Central memory CD8-positive, alpha-beta T cell (primary cell): ENCODE data around the gene MYOZ2.
"Not testable (repeated sequence)": the region's sequence is repeated elsewhere in the genome, so short reads cannot be mapped to it uniquely, and the experiment has no call there.

Experiments
- ATAC-seq: fragments of 150-1000 bp; cut with Tn5 transposase; replicated peaks from 2 replicates; pipeline ENCODE4 v1.10.0; 2022; ENCODE audit warnings: mild to moderate bottlenecking, moderate FRiP score, moderate number of reproducible peaks; ENCODE audit not compliant: poor library complexity, severe bottlenecking; ENCODE audit errors: extremely low read depth
- DNase-seq, 2 donors: peaks; one replicate each; pipeline ENCODE4 v3.0.0; 2021; ENCODE audit warnings: low spot score in 2 of 2
- H3K27ac Mint-ChIP-seq: one replicate; pipeline ENCODE4 v1.8.0; 2022; ENCODE audit warnings: low read depth, mild to moderate bottlenecking, moderate library complexity, mixed read lengths
- H3K27me3 Mint-ChIP-seq: one replicate; pipeline ENCODE4 v1.8.0; 2022; ENCODE audit warnings: mixed read lengths
- H3K36me3 Mint-ChIP-seq: one replicate; pipeline ENCODE4 v1.8.0; 2022; ENCODE audit warnings: mild to moderate bottlenecking, moderate library complexity, mixed read lengths; ENCODE audit not compliant: insufficient read depth
- H3K4me1 Mint-ChIP-seq: one replicate; pipeline ENCODE4 v1.8.0; 2022; ENCODE audit warnings: mixed read lengths
- H3K4me3 Mint-ChIP-seq: one replicate; pipeline ENCODE4 v1.8.0; 2022; ENCODE audit warnings: mild to moderate bottlenecking, moderate library complexity, mixed read lengths
- H3K9me3 Mint-ChIP-seq: one replicate; pipeline ENCODE4 v1.8.0; 2022; ENCODE audit warnings: mixed read lengths

MYOZ2 gene

DNA sequence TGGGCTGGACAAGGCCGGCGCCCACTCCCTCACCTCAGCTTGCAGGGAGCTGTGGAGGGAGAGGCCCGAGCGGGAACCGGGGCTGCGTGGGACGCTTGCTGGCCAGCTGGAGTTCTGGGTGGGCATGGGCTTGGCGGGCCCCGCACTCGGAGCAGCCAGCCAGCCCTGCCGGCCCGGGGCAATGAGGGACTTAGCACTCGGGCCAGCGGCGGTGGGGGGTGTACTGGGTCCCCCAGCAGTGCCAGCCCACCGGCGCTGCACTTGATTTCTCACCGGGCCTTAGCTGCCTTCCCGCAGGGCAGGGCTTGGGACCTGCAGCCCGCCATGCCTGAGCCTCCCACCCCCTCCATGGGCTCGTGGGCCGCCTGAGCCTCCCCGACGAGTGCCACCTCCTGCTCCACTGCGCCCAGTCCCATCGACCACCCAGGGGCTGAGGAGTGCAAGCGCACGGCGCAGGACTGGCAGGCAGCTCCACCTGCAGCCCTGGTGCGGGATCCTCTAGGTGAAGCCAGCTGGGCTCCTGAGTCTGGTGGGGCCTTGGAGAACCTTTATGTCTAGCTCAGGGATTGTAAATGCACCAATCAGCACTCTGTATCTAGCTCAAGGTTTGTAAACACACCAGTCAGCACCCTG, 38.2 kb downstream of the MYOZ2 start:
- H3K36me3 Mint-ChIP-seq, ATAC-seq, DNase-seq, H3K4me1 Mint-ChIP-seq, H3K27ac Mint-ChIP-seq, H3K4me3 Mint-ChIP-seq, H3K9me3 Mint-ChIP-seq: not testable (repeated sequence)
- peaks cover 28% of the 10 kb centered on the region for H3K27me3 Mint-ChIP-seq

- no peaks in the 10 kb centered on the region for H3K9me3 Mint-ChIP-seq
- no peak for ATAC-seq
- peaks cover 2% of the 10 kb centered on the region for H3K36me3 Mint-ChIP-seq
- peaks cover 55% of the 10 kb centered on the region for H3K27me3 Mint-ChIP-seq
- H3K4me1 Mint-ChIP-seq, result no peaks in the 10 kb centered on the region
- no peak for DNase-seq
- H3K4me3 Mint-ChIP-seq, result no peak overlapping the region
- H3K27ac Mint-ChIP-seq, result no peak overlapping the region
These were observed 43.4 kb downstream of the MYOZ2 start for GRCh38 chr4:119179011-119179410.

DNA sequence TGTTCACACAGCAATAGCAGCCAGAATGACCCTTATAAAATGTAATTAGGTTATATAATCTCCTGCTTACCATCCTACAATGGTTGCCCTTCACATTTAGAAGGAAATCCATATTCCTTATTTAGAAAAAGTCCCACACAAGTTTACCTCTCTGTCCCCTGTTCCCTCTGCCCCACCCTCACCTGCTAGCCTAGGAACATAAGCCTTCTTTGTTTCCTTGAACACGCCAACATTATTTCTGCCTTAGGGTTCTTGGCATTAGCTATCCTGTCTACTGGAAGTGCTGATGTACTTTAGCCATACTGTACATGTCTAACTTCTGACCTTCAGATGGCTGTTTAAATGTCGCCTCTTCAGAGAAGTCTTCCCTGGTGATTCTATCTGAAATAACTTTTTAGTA, 48.5 kb downstream of the MYOZ2 start:
- Mint-ChIP-seq H3K36me3 (no peaks in the 10 kb centered on the region), H3K27ac (no peak overlapping the region), H3K9me3 (no peaks in the 10 kb centered on the region), H3K27me3 (peaks cover 40% of the 10 kb centered on the region), H3K4me1 (no peaks in the 10 kb centered on the region), H3K4me3 (no peak overlapping the region)
- ATAC-seq, result no peak
- no peak for DNase-seq

GRCh38 chr4:119189638-119190037, 54.0 kb downstream of the MYOZ2 start:
- Mint-ChIP-seq H3K9me3 (no peaks in the 10 kb centered on the region), H3K27ac (no peak overlapping the region), H3K4me1 (no peaks in the 10 kb centered on the region), H3K36me3 (no peaks in the 10 kb centered on the region), H3K27me3 (peaks cover 9% of the 10 kb centered on the region), H3K4me3 (no peak overlapping the region)
- DNase-seq, result no peak
- ATAC-seq, result no peak

- no peak for ATAC-seq
- Mint-ChIP-seq H3K4me1 (no peaks in the 10 kb centered on the region), H3K9me3 (no peaks in the 10 kb centered on the region), H3K27me3 (peaks cover 2% of the 10 kb centered on the region), H3K36me3 (no peaks in the 10 kb centered on the region), H3K4me3 (no peak overlapping the region), H3K27ac (no peak overlapping the region)
- DNase-seq, result no peak
These were observed 54.7 kb downstream of the MYOZ2 start for GRCh38 chr4:119190354-119190753.

DNA sequence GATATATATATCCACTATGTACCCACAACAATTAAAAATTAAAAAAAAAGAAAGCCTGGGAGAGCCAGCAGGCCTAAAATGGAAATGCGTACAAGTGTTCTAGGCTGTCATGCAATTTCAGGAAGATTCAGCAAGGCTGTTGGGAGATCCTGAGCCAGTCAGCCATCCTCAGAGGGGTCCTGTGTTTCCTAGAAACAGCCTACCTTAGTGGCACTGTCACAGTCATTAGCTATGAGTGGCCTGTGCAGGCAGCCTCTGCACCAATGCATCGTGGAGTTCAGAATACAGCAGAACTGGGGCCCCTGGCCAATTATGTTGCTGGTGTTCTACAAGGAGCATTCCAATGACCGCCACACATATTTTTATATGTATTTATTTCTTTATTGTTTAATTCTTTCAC, 55.9 kb downstream of the MYOZ2 start:
- DNase-seq (no peak), ATAC-seq (no peak)
- Mint-ChIP-seq H3K9me3 (no peaks in the 10 kb centered on the region), H3K27ac (no peak overlapping the region), H3K4me3 (no peak overlapping the region), H3K4me1 (no peaks in the 10 kb centered on the region), H3K36me3 (no peaks in the 10 kb centered on the region), H3K27me3 (no peaks in the 10 kb centered on the region)

DNA sequence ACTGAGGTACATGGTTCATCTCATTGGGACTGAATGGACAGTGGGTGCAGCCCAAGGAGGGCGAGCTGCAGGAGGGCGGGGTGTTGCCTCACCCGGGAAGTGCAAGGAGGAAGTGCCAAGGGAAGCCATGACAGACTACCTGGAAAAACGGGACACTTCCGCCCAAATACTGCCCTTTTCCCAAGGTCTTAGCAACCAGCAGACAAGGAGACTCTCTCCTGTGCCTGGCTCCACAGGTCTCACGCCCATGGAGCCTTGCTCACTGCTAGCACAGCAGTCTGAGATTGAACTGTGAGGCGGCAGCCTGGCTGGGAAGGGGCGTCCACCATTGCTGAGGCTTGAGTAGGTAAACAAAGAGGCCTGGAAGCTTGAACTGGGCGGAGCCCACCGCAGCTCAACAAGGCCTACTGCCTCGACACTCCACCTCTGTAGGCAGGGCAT, 62.2 kb downstream of the MYOZ2 start:
- Mint-ChIP-seq H3K36me3 (peaks cover 2% of the 10 kb centered on the region), H3K4me3 (no peak overlapping the region), H3K27ac (no peak overlapping the region), H3K9me3 (no peaks in the 10 kb centered on the region), H3K27me3 (peaks cover 46% of the 10 kb centered on the region), H3K4me1 (no peaks in the 10 kb centered on the region)
- DNase-seq (no peak), ATAC-seq (no peak)

DNA sequence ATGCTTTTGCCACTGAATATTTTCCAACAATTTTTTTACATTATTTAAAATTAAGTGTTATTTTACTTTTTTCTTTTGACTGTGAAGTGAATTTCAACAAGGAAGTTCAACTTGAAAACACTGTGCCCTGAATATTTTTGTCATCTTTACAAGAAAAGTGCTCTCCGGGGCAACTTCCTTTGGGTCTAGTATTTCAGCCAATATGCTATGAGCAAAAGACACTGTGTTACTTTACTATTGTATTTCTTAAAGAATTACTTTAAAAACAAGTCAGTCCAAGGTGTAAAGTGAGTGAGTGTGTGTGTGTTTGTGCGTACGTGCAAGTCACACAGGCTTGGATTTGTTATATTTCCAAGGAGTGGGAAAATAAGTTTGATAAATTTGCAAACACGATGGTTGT, 69.3 kb downstream of the MYOZ2 start:
- peaks cover 31% of the 10 kb centered on the region for H3K27me3 Mint-ChIP-seq
- no peaks in the 10 kb centered on the region for H3K4me1 Mint-ChIP-seq
- no peaks in the 10 kb centered on the region for H3K9me3 Mint-ChIP-seq
- peaks cover 2% of the 10 kb centered on the region for H3K36me3 Mint-ChIP-seq
- no peak for ATAC-seq
- no peak overlapping the region for H3K27ac Mint-ChIP-seq
- DNase-seq, result no peak
- H3K4me3 Mint-ChIP-seq, result no peak overlapping the region

- Mint-ChIP-seq H3K4me1 (peaks cover 3% of the 10 kb centered on the region), H3K4me3 (no peak overlapping the region), H3K36me3 (peaks cover 2% of the 10 kb centered on the region), H3K27ac (no peak overlapping the region), H3K9me3 (no peaks in the 10 kb centered on the region), H3K27me3 (peaks cover 24% of the 10 kb centered on the region)
- DNase-seq (no peak), ATAC-seq (no peak)
These were observed 70.1 kb downstream of the MYOZ2 start for GRCh38 chr4:119205690-119206089.

DNA sequence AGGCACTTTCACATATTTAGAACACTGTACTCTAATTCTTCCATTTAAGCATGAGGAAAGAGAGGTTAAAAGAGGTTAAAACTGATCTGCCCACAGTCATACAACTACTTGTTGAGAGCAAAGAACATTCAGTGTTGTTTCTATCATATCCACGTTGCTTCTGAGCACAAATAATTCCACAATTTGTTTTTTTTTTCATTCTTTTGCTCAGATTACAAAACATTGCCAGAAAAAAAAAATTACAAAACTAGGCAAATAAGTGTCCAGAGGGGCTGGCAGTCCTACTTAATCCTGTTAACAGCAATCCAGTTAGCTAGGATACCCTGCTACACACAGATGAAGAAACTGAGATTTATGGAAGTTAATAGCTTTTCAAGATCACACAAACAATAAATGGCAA, 70.5 kb downstream of the MYOZ2 start:
- H3K27ac Mint-ChIP-seq, result no peak overlapping the region
- no peak for DNase-seq
- peaks cover 19% of the 10 kb centered on the region for H3K27me3 Mint-ChIP-seq
- no peak overlapping the region for H3K4me3 Mint-ChIP-seq
- peaks cover 2% of the 10 kb centered on the region for H3K36me3 Mint-ChIP-seq
- H3K9me3 Mint-ChIP-seq, result no peaks in the 10 kb centered on the region
- ATAC-seq, result no peak
- peaks cover 8% of the 10 kb centered on the region for H3K4me1 Mint-ChIP-seq

DNA sequence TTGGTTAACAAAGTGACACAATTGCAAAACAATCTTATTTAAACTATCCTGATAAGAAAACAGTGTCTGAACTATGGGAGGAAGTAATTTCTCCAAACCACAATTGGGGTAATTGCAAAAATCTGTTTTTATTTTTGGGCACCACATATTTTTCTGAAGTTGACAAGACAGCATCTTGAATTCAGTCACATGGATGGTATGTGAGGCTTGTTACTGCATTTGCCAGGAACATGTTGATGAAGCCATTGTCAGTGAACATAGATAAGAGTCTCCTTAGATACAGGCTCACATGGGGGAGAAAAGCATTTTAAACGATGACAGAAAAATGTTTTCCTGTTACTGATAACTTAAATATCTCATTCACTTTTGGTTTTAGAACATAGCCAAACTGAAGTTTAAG, 71.4 kb downstream of the MYOZ2 start:
- Mint-ChIP-seq H3K4me3 (no peak overlapping the region), H3K9me3 (no peaks in the 10 kb centered on the region), H3K4me1 (peaks cover 16% of the 10 kb centered on the region), H3K36me3 (peaks cover 3% of the 10 kb centered on the region), H3K27ac (no peak overlapping the region), H3K27me3 (peaks cover 10% of the 10 kb centered on the region)
- DNase-seq (no peak), ATAC-seq (no peak)

- Mint-ChIP-seq H3K9me3 (no peaks in the 10 kb centered on the region), H3K36me3 (peaks cover 8% of the 10 kb centered on the region), H3K27me3 (no peaks in the 10 kb centered on the region), H3K4me3 (no peak overlapping the region), H3K4me1 (peaks cover 27% of the 10 kb centered on the region), H3K27ac (no peak overlapping the region)
- DNase-seq (no peak), ATAC-seq (no peak)
These were observed 73.4 kb downstream of the MYOZ2 start for GRCh38 chr4:119209077-119209476.

DNA sequence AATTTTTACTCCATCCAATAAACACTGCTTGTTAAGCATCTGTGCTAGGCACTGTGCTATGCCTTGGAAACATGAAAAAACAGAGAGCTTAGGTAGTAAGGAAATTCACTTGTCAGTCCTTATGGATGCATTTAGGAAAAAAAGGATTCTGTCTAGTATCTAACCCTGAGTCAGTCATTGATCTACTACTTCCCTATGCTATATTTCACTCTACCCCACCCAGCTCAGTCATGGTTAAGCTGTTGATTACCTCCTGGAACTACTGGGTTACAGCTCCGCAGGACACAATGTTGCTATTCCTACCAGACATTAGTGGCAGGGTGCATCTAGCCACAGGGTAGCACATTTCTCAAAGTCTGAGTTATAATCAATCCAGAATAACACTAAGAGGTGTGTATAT, 74.0 kb downstream of the MYOZ2 start:
- Mint-ChIP-seq H3K27ac (no peak overlapping the region), H3K36me3 (peaks cover 8% of the 10 kb centered on the region), H3K4me3 (no peak overlapping the region), H3K9me3 (no peaks in the 10 kb centered on the region), H3K4me1 (peaks cover 27% of the 10 kb centered on the region), H3K27me3 (no peaks in the 10 kb centered on the region)
- DNase-seq, result no peak
- no peak for ATAC-seq

- ATAC-seq (no peak), DNase-seq (no peak)
- no peak overlapping the region for H3K27ac Mint-ChIP-seq
- peak overlapping the region; percentile 94 for H3K4me3 Mint-ChIP-seq
- peaks cover 27% of the 10 kb centered on the region for H3K4me1 Mint-ChIP-seq
- H3K27me3 Mint-ChIP-seq, result no peaks in the 10 kb centered on the region
- H3K9me3 Mint-ChIP-seq, result no peaks in the 10 kb centered on the region
- H3K36me3 Mint-ChIP-seq, result peaks cover 8% of the 10 kb centered on the region
These were observed 75.1 kb downstream of the MYOZ2 start for GRCh38 chr4:119210775-119211174.
